NB4 (cell line): ENCODE measurements around the gene WFDC5.

Experiments
- CTCF ChIP-seq: IDR thresholded peaks from one replicate; pipeline ENCODE4 v1.5.1; 2012; ENCODE audit warnings: low read depth, low read length
- POLR2A ChIP-seq: IDR thresholded peaks from 2 replicates; pipeline ENCODE4 v1.6.1; 2011; ENCODE audit warnings: mild to moderate bottlenecking; ENCODE audit not compliant: insufficient read length; ENCODE audit errors: extremely low read depth

- no peak for TF ChIP-seq CTCF
- no peak for TF ChIP-seq POLR2A
Measured at GRCh38 chr20:45077559-45077958, 37.4 kb downstream of the WFDC5 start.
